SK-N-SH treated with all-trans-retinoic acid at 6 μM for 48 hours (cell line): ENCODE measurements around the gene MLLT11.

Experiments used
- ATAC-seq: fragments of 200-7000 bp; cut with Tn5 transposase; 3 replicates; pipeline ENCODE4 v1.9.1; 2020; ENCODE audit warnings: mild to moderate bottlenecking, moderate library complexity
- ARNTL ChIP-seq: fragments of 450-650 bp; formaldehyde crosslinking; IDR thresholded peaks from 2 replicates; pipeline ENCODE4 v1.5.0; 2020; ENCODE audit warnings: low read depth, mild to moderate bottlenecking, moderate library complexity, borderline replicate concordance
- BACH2 ChIP-seq: fragments of 250-450 bp; sonication (Bioruptor Pico); IDR thresholded peaks from 2 replicates; pipeline ENCODE4 v1.9.0; 2021; ENCODE audit warnings: mild to moderate bottlenecking, borderline replicate concordance
- CSDC2 ChIP-seq: fragments of 250-450 bp; sonication (Bioruptor Pico); IDR thresholded peaks from 2 replicates; pipeline ENCODE4 v1.5.0; 2020; ENCODE audit warnings: mild to moderate bottlenecking, moderate library complexity
- ESRRG ChIP-seq: fragments of 250-450 bp; sonication (Bioruptor Pico); IDR thresholded peaks from 2 replicates; pipeline ENCODE4 v1.6.1; 2021; ENCODE audit warnings: mild to moderate bottlenecking
- ISL1 ChIP-seq: fragments of 250-450 bp; sonication (Bioruptor Pico); IDR thresholded peaks from 2 replicates; pipeline ENCODE4 v2.1.2; 2022; ENCODE audit warnings: mild to moderate bottlenecking, moderate library complexity
- OSR1 ChIP-seq: fragments of 250-450 bp; sonication (Bioruptor Pico); IDR thresholded peaks from 2 replicates; pipeline ENCODE4 v1.8.0; 2022; ENCODE audit warnings: moderate library complexity, mild to moderate bottlenecking, inconsistent platforms
- PPARA ChIP-seq: fragments of 250-450 bp; sonication (Bioruptor Pico); IDR thresholded peaks from 2 replicates; pipeline ENCODE4 v1.5.0; 2020; ENCODE audit warnings: mild to moderate bottlenecking, borderline replicate concordance
- RARB ChIP-seq: fragments of 250-450 bp; sonication (Bioruptor Pico); IDR thresholded peaks from 2 replicates; pipeline ENCODE4 v1.8.0; 2021; ENCODE audit warnings: mild to moderate bottlenecking, moderate library complexity
- SNAI2 ChIP-seq: fragments of 250-450 bp; sonication (Bioruptor Pico); IDR thresholded peaks from 2 replicates; pipeline ENCODE4 v1.5.0; 2020; ENCODE audit warnings: mild to moderate bottlenecking, moderate library complexity
- TCF4 ChIP-seq: fragments of 250-450 bp; sonication (Bioruptor Pico); IDR thresholded peaks from 2 replicates; pipeline ENCODE4 v1.8.0; 2021; ENCODE audit warnings: mild to moderate bottlenecking, moderate library complexity, borderline replicate concordance
- ZC3H10 ChIP-seq: fragments of 250-450 bp; sonication (Bioruptor Pico); IDR thresholded peaks from 2 replicates; pipeline ENCODE4 v1.5.1; 2021; ENCODE audit warnings: mild to moderate bottlenecking, moderate library complexity
- ZFP3 ChIP-seq: fragments of 250-450 bp; sonication (Bioruptor Pico); IDR thresholded peaks from 2 replicates; pipeline ENCODE4 v1.5.0; 2020; ENCODE audit warnings: mild to moderate bottlenecking, moderate library complexity
- ZNF565 ChIP-seq: fragments of 450-650 bp; formaldehyde crosslinking; conservative IDR thresholded peaks from 2 replicates; pipeline ENCODE4 v1.5.0; 2020; ENCODE audit warnings: low read depth, mild to moderate bottlenecking, moderate library complexity
- ZNF70 ChIP-seq: fragments of 450-650 bp; formaldehyde crosslinking; IDR thresholded peaks from 2 replicates; pipeline ENCODE4 v1.5.0; 2020; ENCODE audit warnings: mild to moderate bottlenecking, moderate library complexity
- ZNF8 ChIP-seq: fragments of 450-650 bp; formaldehyde crosslinking; IDR thresholded peaks from 2 replicates; pipeline ENCODE4 v1.5.0; 2020; ENCODE audit warnings: mild to moderate bottlenecking, moderate library complexity
- TF ChIP-seq, protein P1 (sequence below): fragments of 250-450 bp; sonication (Bioruptor Pico); IDR thresholded peaks from 2 replicates; pipeline ENCODE4 v1.5.1; 2020; ENCODE audit warnings: low read depth, mild to moderate bottlenecking, moderate library complexity
- TF ChIP-seq, protein P2 (sequence below): fragments of 250-450 bp; sonication (Bioruptor Pico); IDR thresholded peaks from 2 replicates; pipeline ENCODE4 v1.8.0; 2021; ENCODE audit warnings: low read depth, mild to moderate bottlenecking, moderate library complexity, borderline replicate concordance
- TF ChIP-seq, protein P3 (sequence below): fragments of 250-450 bp; sonication (Bioruptor Pico); IDR thresholded peaks from 2 replicates; pipeline ENCODE4 v1.8.0; 2020; ENCODE audit warnings: mild to moderate bottlenecking, moderate library complexity, borderline replicate concordance
- TF ChIP-seq, protein P4 (sequence below): fragments of 250-450 bp; sonication (Bioruptor Pico); IDR thresholded peaks from 2 replicates; pipeline ENCODE4 v1.5.0; 2020; ENCODE audit warnings: mild to moderate bottlenecking, moderate library complexity
- TF ChIP-seq, protein P5 (sequence below): fragments of 250-450 bp; sonication (Bioruptor Pico); IDR thresholded peaks from 2 replicates; pipeline ENCODE4 v1.5.1; 2021; ENCODE audit warnings: mild to moderate bottlenecking, moderate library complexity

The MLLT11 gene, protein sequence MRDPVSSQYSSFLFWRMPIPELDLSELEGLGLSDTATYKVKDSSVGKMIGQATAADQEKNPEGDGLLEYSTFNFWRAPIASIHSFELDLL

DNA sequence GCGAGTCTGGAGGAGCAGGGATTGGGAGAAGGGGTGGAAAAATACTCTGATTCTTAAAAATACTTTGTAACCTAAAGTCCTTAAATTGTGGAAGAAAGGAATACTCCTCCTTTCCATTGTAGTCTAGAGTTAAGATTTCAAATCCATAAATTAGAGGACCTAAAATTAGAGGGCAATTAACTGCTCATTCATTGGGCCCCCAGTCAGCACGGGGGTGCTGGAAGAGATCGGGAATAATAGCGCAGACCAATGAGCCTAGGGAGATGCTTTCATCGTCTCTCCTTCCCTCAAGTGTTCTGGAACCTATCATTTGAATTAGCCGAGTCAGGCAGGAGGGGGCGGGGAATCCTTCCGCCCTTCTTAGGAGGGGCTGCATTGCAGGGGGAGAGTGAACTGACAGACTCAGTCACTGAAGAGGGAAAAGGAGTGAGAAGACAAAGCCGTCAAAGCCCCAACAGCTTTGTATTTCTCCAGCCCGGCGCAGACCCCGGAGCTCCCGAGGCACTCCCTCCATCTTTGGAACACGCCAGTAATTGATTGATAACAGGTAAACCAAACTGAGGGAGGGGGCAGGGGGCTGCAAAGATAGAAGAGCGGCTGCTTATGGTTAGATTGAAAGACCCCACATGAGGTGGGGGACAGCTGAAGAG, at the start of gene MLLT11:
TSS of gene MLLT11 (plus strand) at position 391 of the 650 bp plus-strand sequence. CDS start 6,828 bp downstream, outside the sequence.
- TF ChIP-seq, protein P1, sequence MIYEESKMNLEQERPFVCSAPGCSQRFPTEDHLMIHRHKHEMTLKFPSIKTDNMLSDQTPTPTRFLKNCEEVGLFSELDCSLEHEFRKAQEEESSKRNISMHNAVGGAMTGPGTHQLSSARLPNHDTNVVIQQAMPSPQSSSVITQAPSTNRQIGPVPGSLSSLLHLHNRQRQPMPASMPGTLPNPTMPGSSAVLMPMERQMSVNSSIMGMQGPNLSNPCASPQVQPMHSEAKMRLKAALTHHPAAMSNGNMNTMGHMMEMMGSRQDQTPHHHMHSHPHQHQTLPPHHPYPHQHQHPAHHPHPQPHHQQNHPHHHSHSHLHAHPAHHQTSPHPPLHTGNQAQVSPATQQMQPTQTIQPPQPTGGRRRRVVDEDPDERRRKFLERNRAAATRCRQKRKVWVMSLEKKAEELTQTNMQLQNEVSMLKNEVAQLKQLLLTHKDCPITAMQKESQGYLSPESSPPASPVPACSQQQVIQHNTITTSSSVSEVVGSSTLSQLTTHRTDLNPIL, result no peak
- TF ChIP-seq PPARA (CRISPR knock-in tag), result no peak
- TF ChIP-seq, protein P2, sequence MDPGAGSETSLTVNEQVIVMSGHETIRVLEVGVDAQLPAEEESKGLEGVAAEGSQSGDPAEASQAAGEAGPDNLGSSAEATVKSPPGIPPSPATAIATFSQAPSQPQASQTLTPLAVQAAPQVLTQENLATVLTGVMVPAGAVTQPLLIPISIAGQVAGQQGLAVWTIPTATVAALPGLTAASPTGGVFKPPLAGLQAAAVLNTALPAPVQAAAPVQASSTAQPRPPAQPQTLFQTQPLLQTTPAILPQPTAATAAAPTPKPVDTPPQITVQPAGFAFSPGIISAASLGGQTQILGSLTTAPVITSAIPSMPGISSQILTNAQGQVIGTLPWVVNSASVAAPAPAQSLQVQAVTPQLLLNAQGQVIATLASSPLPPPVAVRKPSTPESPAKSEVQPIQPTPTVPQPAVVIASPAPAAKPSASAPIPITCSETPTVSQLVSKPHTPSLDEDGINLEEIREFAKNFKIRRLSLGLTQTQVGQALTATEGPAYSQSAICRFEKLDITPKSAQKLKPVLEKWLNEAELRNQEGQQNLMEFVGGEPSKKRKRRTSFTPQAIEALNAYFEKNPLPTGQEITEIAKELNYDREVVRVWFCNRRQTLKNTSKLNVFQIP (CRISPR knock-in tag), result 0 out of 2 replicates have a peak, but pooled peaks have one; percentile 25
- TF ChIP-seq ARNTL, result no peak
- TF ChIP-seq ZNF8 (CRISPR knock-in tag), result no peak
- TF ChIP-seq ZNF565 (CRISPR knock-in tag), result no peak
- no peak for TF ChIP-seq ZFP3 (CRISPR knock-in tag)
- TF ChIP-seq TCF4, result peak; percentile 88
- TF ChIP-seq RARB (CRISPR knock-in tag), result no peak
- no peak for TF ChIP-seq OSR1 (CRISPR knock-in tag)
- TF ChIP-seq CSDC2 (CRISPR knock-in tag), result no peak
- TF ChIP-seq, protein P3, sequence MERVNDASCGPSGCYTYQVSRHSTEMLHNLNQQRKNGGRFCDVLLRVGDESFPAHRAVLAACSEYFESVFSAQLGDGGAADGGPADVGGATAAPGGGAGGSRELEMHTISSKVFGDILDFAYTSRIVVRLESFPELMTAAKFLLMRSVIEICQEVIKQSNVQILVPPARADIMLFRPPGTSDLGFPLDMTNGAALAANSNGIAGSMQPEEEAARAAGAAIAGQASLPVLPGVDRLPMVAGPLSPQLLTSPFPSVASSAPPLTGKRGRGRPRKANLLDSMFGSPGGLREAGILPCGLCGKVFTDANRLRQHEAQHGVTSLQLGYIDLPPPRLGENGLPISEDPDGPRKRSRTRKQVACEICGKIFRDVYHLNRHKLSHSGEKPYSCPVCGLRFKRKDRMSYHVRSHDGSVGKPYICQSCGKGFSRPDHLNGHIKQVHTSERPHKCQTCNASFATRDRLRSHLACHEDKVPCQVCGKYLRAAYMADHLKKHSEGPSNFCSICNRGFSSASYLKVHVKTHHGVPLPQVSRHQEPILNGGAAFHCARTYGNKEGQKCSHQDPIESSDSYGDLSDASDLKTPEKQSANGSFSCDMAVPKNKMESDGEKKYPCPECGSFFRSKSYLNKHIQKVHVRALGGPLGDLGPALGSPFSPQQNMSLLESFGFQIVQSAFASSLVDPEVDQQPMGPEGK (CRISPR knock-in tag), result peak; percentile 47
- TF ChIP-seq BACH2 (CRISPR knock-in tag), result no peak
- no peak for TF ChIP-seq SNAI2 (CRISPR knock-in tag)
- TF ChIP-seq ISL1 (CRISPR knock-in tag), result no peak
- TF ChIP-seq ESRRG (CRISPR knock-in tag), result no peak
- TF ChIP-seq ZC3H10 (CRISPR knock-in tag), result 0 out of 2 replicates have a peak, but pooled peaks have one; percentile 10
- TF ChIP-seq ZNF70, result no peak

DNA sequence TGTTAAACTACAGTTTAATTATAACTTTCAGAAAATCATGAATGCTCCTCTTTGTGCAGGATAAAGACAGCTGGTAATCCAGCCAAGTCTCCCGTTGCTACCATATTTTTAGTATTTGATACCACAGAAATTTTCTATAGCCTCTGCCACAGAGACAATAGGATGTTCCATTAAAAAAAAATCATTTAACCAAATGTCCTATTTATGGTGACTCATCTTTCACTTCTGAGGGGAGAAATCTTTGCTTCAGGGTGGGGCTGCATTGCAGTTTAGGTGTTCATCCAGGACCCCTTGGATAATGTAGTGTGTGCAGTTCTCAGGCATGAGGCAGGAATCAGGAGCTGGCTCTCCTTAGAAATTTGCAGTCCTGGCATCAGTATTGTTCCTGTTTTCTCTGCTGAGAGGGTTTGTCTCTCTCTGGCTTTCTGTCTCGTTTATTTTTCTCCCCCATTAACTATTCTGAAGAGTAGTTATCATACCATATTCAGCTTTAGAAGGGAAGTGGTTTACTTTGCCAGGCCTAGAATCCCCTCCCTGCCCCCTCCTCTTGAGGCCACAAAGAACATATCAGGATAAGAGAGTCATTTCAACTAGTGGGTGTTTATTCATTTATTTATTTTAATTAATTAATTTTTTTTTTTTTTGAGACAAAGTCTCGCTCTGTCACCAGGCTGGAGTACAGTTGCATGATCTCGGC, 48.9 kb upstream of the MLLT11 start:
- ATAC-seq, result no peak
- TF ChIP-seq RARB (CRISPR knock-in tag) (no peak), CSDC2 (CRISPR knock-in tag) (no peak), ISL1 (CRISPR knock-in tag) (no peak), TCF4 (no peak), BACH2 (CRISPR knock-in tag) (no peak)
- TF ChIP-seq, protein P4, sequence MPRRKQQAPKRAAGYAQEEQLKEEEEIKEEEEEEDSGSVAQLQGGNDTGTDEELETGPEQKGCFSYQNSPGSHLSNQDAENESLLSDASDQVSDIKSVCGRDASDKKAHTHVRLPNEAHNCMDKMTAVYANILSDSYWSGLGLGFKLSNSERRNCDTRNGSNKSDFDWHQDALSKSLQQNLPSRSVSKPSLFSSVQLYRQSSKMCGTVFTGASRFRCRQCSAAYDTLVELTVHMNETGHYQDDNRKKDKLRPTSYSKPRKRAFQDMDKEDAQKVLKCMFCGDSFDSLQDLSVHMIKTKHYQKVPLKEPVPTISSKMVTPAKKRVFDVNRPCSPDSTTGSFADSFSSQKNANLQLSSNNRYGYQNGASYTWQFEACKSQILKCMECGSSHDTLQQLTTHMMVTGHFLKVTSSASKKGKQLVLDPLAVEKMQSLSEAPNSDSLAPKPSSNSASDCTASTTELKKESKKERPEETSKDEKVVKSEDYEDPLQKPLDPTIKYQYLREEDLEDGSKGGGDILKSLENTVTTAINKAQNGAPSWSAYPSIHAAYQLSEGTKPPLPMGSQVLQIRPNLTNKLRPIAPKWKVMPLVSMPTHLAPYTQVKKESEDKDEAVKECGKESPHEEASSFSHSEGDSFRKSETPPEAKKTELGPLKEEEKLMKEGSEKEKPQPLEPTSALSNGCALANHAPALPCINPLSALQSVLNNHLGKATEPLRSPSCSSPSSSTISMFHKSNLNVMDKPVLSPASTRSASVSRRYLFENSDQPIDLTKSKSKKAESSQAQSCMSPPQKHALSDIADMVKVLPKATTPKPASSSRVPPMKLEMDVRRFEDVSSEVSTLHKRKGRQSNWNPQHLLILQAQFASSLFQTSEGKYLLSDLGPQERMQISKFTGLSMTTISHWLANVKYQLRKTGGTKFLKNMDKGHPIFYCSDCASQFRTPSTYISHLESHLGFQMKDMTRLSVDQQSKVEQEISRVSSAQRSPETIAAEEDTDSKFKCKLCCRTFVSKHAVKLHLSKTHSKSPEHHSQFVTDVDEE (CRISPR knock-in tag), result no peak
- TF ChIP-seq, all 23 proteins: peak for 0

More for the DNA sequence above, at the start of gene MLLT11:
- ATAC-seq, result peak; percentile 78

DNA sequence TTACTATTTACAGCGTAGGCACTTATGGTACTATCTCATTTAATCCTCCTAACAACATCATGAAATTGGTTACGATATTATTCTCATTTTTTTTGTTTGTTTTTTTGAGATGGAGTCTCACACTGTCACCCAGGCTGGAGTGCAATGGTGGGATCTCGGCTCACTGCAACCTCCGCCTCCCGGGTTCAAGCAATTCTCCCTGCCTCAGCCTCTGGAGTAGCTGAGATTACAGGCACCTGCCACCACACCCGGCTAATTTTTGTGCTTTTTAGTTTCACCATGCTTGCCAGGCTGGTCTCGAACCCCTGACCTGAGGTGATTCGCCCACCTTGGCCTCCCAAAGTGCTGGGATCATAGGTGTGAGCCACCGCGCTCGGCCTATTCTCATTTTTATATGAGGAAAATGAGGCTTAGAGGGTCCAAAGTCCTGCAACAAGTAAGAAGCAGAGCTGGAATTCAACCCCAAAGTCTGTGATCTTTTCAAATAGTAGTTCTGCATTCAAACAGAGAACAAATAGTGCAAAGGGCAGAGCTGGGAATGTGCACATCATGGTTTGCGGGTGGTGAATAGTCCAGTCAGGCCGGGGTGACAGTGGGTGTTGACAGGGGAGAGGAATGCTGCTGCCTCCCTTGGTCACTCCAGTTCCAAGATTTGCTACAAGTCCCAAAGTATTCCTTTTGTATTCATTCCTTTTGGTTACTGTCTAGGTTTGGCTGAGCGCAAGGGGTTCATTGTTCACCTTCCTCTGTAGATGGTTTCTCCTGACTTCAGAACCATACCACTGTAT, 47.3 kb upstream of the MLLT11 start:
- ATAC-seq, result no peak
- no peak for TF ChIP-seq BACH2 (CRISPR knock-in tag)
- TF ChIP-seq SNAI2 (CRISPR knock-in tag), result no peak
- no peak for TF ChIP-seq RARB (CRISPR knock-in tag)
- no peak for TF ChIP-seq ISL1 (CRISPR knock-in tag)
- no peak for TF ChIP-seq ZC3H10 (CRISPR knock-in tag)
- no peak for TF ChIP-seq CSDC2 (CRISPR knock-in tag)
- no peak for TF ChIP-seq ZNF8 (CRISPR knock-in tag)
- TF ChIP-seq, protein P5, sequence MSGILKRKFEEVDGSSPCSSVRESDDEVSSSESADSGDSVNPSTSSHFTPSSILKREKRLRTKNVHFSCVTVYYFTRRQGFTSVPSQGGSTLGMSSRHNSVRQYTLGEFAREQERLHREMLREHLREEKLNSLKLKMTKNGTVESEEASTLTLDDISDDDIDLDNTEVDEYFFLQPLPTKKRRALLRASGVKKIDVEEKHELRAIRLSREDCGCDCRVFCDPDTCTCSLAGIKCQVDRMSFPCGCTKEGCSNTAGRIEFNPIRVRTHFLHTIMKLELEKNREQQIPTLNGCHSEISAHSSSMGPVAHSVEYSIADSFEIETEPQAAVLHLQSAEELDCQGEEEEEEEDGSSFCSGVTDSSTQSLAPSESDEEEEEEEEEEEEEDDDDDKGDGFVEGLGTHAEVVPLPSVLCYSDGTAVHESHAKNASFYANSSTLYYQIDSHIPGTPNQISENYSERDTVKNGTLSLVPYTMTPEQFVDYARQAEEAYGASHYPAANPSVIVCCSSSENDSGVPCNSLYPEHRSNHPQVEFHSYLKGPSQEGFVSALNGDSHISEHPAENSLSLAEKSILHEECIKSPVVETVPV (CRISPR knock-in tag), result no peak
- no peak for TF ChIP-seq ZFP3 (CRISPR knock-in tag)
- TF ChIP-seq, protein P1, result no peak
- TF ChIP-seq OSR1 (CRISPR knock-in tag), result no peak
- TF ChIP-seq, all 23 proteins: peak for 0
